Measurements from ENCODE around the gene SLC28A1.

DNA sequence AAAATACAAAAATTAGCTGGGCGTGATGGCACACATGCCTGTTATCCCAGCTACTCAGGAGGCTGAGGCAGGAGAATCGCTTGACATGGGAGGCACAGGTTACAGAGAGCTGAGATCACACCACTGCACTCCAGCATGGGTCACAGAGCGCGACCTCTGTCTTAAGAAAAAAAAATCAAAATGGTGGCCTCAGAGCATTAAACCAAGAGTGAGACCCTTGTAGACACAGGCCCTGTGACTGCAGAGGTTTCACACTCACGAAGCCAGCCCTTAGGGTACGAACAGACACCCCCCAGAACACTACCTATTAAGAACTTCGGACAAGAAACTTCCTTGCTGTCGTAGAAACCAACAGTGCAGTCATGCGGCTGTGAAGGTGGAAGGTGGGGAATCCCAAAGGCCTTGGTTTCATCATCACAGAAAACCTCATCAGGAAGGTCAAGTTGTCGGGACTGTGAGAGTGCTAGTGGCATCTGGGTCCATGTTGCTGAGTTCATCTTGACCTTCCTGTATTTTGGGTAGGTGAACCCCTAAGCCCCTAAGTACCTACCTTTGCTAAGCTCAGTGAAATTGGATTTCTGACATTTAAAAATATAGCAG lies 92.4 kb downstream of the SLC28A1 start:
- TF ChIP-seq CTCF (IDR thresholded peaks at IDR 0.05; ENCODE audit: insufficient read depth, low read depth, low read length): no peak
- no peak for TF ChIP-seq EZH2 (IDR thresholded peaks at IDR 0.05; ENCODE audit: insufficient read depth, low read length)
